Type B pancreatic cell (in vitro differentiated cells): Measurements from ENCODE around the gene SPACA4. TPM values are rescaled to one million over a fixed set of nuclear protein-coding genes. Genes with fewer than 3 reads are reported as not detected.

Experiments
- DNase-seq: peaks from one replicate; pipeline ENCODE4 v3.0.0; 2021; ENCODE audit warnings: mixed read lengths; ENCODE audit not compliant: unreplicated experiment; ENCODE audit errors: extremely low spot score
- H3K27ac Mint-ChIP-seq: 2 replicates; pipeline ENCODE4 v1.8.0; 2021; ENCODE audit warnings: mild to moderate bottlenecking, mixed read lengths
- H3K27me3 Mint-ChIP-seq: 2 replicates; pipeline ENCODE4 v1.8.0; 2021; ENCODE audit warnings: mixed read lengths
- H3K36me3 Mint-ChIP-seq: 2 replicates; pipeline ENCODE4 v1.8.0; 2021; ENCODE audit warnings: mixed read lengths
- H3K4me1 Mint-ChIP-seq: one replicate; pipeline ENCODE4 v1.8.0; 2021; ENCODE audit warnings: mixed read lengths; ENCODE audit not compliant: unreplicated experiment
- H3K4me3 Mint-ChIP-seq: 2 replicates; pipeline ENCODE4 v1.8.0; 2021; ENCODE audit warnings: mild to moderate bottlenecking, mixed read lengths
- H3K9me3 Mint-ChIP-seq: 2 replicates; pipeline ENCODE4 v1.8.0; 2021; ENCODE audit warnings: mixed read lengths
- total RNA-seq: library from RNA; stranded (reverse); gene quantifications from 2 replicates; pipeline ENCODE4 v1.2.1, GENCODE V29; 2021; ENCODE audit warnings: low replicate concordance
- TF ChIP-seq, protein P1 (sequence below): fragments of 200-600 bp; sonication (generic); conservative IDR thresholded peaks from 2 replicates; pipeline ENCODE4 v1.5.0; 2021; ENCODE audit warnings: antibody characterized with exemption, mild to moderate bottlenecking

The SPACA4 gene
- total RNA-seq, 1 donor from 2014 or later: not detected

DNA sequence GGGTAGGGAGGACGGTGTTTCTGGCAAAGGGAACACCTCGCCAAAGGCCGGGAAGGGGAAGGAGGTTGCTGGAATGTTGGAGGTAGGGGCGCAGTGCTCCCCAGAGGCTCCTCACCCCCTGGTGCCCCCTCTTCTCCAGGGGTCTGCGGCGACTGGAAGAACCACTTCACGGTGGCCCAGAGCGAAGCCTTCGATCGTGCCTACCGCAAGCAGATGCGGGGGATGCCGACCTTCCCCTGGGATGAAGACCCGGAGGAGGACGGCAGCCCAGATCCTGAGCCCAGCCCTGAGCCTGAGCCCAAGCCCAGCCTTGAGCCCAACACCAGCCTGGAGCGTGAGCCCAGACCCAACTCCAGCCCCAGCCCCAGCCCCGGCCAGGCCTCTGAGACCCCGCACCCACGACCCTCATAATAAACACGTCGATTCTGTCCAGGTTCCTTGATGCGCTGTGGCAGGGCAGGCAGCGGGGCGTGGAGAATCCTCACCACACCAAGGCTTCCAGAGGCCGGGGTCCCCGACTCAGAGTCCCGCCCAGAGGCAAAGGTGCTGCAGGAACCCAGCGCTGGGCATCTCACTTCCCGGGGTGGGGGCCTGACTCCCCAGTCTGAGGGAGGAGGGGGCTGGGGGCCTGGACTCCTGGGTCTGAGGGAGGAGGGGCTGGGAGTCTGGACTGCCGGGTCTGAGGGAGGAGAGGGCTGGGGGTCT is 7.4 kb upstream of the SPACA4 start:
- TF ChIP-seq, protein P1, sequence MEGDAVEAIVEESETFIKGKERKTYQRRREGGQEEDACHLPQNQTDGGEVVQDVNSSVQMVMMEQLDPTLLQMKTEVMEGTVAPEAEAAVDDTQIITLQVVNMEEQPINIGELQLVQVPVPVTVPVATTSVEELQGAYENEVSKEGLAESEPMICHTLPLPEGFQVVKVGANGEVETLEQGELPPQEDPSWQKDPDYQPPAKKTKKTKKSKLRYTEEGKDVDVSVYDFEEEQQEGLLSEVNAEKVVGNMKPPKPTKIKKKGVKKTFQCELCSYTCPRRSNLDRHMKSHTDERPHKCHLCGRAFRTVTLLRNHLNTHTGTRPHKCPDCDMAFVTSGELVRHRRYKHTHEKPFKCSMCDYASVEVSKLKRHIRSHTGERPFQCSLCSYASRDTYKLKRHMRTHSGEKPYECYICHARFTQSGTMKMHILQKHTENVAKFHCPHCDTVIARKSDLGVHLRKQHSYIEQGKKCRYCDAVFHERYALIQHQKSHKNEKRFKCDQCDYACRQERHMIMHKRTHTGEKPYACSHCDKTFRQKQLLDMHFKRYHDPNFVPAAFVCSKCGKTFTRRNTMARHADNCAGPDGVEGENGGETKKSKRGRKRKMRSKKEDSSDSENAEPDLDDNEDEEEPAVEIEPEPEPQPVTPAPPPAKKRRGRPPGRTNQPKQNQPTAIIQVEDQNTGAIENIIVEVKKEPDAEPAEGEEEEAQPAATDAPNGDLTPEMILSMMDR: no peak
- Mint-ChIP-seq H3K27ac (no peak overlapping the region), H3K9me3 (no peaks in the 10 kb centered on the region), H3K4me1 (no peaks in the 10 kb centered on the region), H3K27me3 (no peaks in the 10 kb centered on the region), H3K4me3 (no peak overlapping the region), H3K36me3 (no peaks in the 10 kb centered on the region)
- no peak for DNase-seq

DNA sequence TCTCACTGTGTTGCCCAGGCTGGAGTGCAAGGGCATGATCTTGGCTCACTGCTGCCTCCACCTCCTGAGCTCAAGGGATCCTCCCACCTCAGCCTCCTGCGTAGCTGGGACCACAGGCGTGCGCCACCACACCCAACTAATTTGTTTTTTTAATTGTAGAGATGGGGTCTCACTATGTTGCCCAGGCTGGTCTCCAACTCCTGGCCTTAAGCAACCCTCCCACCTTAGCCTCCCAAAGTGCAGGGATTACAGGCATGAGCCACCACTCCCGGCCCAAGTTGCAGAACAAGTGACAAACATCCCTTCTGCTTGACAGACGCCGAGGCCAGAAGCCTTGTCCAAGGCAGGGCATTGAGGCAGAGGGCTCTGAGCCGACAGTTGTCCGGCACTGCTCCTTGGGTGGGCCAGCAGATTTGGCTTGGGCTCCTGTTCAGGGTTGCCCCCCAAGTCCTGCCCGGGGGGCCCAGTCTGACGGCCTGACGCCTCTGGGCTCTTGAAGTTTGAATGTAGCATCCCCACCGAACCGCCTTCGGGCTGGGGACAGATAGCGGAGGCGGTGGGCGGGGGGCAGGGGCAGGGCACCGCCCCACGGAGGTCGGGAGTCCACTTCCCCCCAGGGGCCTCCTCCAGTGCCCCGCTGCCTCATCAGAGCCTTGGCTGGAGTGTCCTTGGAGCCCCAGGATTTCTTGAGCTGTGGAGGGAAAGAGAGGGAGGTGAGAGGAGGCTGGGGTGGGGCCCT is 5.7 kb upstream of the SPACA4 start:
- no peak overlapping the region for H3K4me3 Mint-ChIP-seq
- no peak for DNase-seq
- TF ChIP-seq, protein P1: no peak
- no peaks in the 10 kb centered on the region for H3K9me3 Mint-ChIP-seq
- no peaks in the 10 kb centered on the region for H3K36me3 Mint-ChIP-seq
- no peaks in the 10 kb centered on the region for H3K27me3 Mint-ChIP-seq
- no peaks in the 10 kb centered on the region for H3K4me1 Mint-ChIP-seq
- H3K27ac Mint-ChIP-seq: no peak overlapping the region

DNA sequence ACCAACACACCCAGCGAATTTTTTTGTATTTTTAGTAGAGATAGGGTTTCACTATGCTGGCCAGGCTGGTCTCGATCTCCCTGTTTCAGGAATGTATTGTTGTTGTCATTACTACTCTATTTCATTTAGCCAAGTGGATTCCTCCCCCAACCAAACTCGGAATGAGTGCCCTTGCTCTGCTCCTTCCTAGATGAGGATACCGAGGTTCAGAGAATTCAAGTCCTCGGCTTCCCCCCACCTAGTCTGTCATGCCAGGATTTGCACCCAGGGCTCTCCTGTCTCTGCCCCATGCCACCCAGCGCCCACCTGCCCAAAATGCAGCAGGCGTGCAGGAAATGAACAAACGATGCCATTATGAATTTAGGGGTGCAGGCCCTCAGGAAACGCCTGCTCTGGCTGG is 3.5 kb upstream of the SPACA4 start:
- TF ChIP-seq, protein P1: no peak
- H3K4me3 Mint-ChIP-seq: no peak overlapping the region
- no peaks in the 10 kb centered on the region for H3K27me3 Mint-ChIP-seq
- H3K4me1 Mint-ChIP-seq: no peaks in the 10 kb centered on the region
- H3K36me3 Mint-ChIP-seq: no peaks in the 10 kb centered on the region
- no peaks in the 10 kb centered on the region for H3K9me3 Mint-ChIP-seq
- H3K27ac Mint-ChIP-seq: no peak overlapping the region
- no peak for DNase-seq

DNA sequence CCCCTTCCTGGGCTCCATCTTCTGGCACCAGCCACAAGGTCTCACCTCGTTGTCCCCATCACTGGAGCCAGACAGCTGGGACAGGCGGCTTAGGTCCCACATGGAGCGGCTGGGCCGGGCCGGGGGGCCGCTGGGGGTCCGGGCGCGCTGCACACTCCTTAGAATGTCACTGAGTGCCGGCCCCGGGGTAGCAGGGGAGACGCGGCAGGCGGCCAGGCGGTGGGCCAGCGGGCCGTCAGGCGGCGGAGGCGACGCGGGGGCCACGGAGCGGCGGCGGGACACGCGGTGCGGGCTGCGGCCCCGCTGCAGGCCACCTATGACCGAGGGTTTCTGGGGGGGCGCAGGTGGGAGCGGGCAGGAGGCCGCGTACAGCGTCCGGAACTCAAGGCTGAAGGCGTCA is 3.1 kb upstream of the SPACA4 start:
- H3K27me3 Mint-ChIP-seq: no peaks in the 10 kb centered on the region
- no peak overlapping the region for H3K27ac Mint-ChIP-seq
- H3K9me3 Mint-ChIP-seq: no peaks in the 10 kb centered on the region
- DNase-seq: no peak
- TF ChIP-seq, protein P1: no peak
- no peaks in the 10 kb centered on the region for H3K4me1 Mint-ChIP-seq
- H3K36me3 Mint-ChIP-seq: no peaks in the 10 kb centered on the region
- H3K4me3 Mint-ChIP-seq: no peak overlapping the region

DNA sequence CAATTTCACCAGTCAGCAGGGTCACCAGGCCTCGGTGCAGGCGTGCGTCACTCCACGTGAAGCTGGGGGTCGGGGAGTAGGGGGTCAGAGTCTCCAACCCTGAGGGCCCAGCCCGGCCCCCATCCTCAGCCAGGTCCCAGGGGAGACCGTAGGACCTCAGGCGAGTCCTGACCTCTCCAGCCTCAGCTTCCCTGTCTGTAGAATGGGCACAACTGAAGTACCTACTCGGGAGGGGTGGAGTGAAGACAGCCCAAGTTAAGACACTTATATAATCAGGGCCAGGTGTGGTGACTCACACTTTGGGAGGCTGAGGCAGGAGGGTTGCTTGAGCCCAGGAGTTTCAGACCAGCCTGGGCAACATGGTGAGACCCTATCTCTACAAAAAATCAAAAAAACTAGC is 2.7 kb upstream of the SPACA4 start:
- TF ChIP-seq, protein P1: no peak
- no peak for DNase-seq
- no peaks in the 10 kb centered on the region for H3K27me3 Mint-ChIP-seq
- H3K36me3 Mint-ChIP-seq: no peaks in the 10 kb centered on the region
- H3K27ac Mint-ChIP-seq: no peak overlapping the region
- H3K4me3 Mint-ChIP-seq: no peak overlapping the region
- no peaks in the 10 kb centered on the region for H3K4me1 Mint-ChIP-seq
- no peaks in the 10 kb centered on the region for H3K9me3 Mint-ChIP-seq
